A204.1 (cell line): ENCODE results near the gene STUB1.

Experiments used
- FAIRE-seq: peaks from 2 replicates; lab custom pipeline; 2012; peaks lifted over from hg19 to GRCh38; lab: Jason Lieb, UNC

STUB1 gene

GRCh38 chr16:725463-726187, 45.4 kb downstream of the STUB1 start:
- FAIRE-seq, result no peak

DNA sequence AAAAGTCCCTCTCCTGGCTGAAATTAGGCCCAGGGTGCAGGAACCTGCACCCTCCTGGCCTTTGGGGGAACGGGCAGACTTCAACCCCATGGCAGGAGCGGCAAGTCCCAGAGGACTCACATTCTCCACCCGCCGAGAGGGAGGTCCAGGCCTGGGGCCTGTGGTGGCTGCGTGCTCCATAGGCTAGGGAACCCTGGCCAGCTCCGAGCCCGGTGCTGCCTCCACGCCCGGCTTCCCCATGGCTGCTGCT, 45.9 kb downstream of the STUB1 start:
- FAIRE-seq, result no peak

GRCh38 chr16:726438-727290, 46.5 kb downstream of the STUB1 start, which contains the start of the genes CCDC78 and HAGHL:
TSS of gene CCDC78 (minus strand) at chr16:726443. CDS start at chr16:726367, 76 bp downstream.
TSS of gene HAGHL (plus strand) at chr16:727106. CDS start at chr16:727510, 404 bp downstream.
- no peak for FAIRE-seq

DNA sequence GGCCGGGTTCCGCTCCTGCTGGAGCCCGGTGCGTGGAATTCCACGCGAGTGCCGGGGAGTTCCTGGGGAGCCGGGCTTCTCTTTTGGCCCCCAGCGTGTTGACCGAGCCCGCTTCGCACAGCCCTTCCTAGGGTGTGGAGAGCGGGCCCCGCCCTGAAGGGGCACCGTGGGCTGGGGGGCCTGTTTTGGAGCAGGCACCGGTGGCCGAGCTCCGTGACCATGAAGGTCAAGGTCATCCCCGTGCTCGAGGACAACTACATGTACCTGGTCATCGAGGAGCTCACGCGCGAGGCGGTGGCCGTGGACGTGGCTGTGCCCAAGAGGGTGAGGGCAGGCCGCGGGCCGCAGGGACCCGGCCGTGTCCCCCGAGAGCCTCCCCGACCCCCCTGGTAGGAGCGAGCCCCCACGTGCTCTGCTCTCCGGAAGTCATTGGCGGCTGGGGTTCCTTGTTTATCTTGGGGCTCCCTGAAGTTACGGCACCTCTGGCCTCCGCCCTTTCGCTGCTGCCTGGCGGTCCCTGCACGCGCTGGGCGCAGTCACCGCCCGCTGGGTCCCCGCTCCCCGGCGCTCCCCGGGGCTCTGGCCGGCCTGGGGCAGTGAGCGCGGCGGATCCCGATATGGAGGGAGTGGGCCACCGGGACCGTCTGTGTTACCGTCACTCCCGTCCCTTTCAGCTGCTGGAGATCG, 47.2 kb downstream of the STUB1 start:
- FAIRE-seq, result no peak

DNA sequence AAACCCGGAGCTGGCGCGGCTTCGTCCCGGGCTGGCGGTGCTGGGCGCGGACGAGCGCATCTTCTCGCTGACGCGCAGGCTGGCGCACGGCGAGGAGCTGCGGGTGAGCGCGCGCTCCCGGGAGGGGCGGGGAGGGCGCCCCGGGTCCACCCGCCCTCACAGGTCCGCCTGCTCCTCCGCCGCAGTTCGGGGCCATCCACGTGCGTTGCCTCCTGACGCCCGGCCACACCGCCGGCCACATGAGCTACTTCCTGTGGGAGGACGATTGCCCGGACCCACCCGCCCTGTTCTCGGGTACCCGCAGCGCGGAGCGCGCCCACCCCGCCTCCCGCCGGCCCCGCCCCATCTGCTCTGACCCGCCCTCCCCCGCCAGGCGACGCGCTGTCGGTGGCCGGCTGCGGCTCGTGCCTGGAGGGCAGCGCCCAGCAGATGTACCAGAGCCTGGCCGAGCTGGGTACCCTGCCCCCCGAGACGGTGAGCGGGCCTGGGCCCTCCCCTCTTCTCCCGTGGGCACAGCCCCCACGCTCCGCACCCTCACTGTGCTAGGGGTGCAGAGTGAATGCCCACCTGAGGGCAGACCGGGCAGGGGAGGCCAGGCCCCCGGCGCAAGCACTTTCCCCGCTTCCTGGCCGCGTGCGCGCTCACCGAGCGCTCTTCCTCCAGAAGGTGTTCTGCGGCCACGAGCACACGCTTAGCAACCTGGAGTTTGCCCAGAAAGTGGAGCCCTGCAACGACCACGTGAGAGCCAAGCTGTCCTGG, 48.1 kb downstream of the STUB1 start:
- FAIRE-seq, result no peak

DNA sequence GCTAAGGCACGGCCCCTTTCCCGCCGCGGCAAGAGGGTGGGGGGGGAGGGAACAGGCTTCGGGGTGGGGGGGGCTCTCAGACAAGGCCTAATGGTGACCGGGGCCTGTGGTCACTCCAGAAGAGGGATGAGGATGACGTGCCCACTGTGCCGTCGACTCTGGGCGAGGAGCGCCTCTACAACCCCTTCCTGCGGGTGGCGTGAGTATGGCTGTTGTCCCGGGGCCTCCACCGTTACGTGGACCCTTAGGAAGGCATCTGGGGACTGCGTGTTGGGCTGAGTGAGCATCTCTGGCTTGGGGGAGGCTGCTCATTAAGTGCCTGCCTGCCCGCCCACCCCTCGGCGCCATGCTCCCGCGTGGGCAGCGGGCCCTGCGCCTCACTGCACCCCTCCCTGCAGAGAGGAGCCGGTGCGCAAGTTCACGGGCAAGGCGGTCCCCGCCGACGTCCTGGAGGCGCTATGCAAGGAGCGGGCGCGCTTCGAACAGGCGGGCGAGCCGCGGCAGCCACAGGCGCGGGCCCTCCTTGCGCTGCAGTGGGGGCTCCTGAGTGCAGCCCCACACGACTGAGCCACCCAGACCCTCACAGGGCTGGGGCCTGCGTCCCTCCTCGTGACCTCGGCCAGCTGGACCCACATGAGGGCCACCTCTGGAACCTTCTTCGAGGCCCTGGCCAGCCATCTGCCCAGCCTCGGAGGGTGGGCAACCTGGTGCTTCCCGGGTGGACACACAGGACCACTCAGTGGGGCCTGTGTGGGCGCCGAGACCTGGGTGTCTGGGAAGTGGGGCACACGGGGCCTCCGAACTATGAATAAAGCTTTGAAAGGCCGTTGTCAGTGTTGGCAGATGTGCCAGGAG, 48.9 kb downstream of the STUB1 start:
- FAIRE-seq, result no peak

DNA sequence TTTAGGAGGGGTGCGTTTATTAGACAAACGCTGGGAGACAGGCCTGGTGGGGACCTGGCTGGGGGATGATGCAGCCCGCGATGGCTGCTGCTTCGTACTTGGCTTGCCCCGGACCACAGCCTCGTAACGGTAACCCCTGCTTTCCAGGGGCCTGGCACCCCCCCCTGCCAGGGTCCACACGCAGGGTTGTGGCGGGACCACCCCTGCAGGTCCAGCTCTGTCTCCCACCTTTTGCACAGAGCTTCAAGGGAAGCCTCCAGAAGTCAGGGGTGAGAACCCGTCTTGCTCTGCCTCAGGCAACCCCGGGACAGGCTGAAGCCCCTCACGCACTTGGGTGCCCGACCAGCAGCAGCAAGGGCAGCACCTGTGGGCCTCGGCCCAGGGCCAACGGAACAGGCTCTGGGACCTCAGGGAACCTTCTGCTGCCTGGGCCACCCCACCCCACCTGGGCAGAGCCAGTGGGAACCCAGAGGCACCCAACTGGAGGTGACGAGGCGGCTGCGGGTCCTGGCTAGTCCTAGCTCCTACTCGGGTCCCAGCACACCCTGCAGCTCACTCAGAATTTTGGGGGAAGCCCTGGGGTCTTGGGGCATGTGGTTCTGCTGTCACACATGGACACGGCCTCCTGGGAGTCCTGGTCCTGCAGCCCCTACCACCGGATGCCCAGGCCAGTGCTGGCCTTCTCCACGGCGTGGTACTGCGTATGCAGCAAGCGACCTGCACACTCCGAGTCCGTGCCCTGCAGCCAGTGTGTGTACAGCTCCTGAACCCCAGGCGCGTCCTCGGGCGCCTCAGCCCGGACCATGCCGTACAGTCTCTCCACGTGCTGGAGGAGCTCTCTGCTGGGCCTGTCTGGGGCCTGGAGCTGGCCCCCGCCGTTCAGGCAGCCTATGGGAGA, 49.8 kb downstream of the STUB1 start:
- no peak for FAIRE-seq

- no peak for FAIRE-seq
Measured at GRCh38 chr16:730666-731509, 50.7 kb downstream of the STUB1 start.

- no peak for FAIRE-seq
Measured at GRCh38 chr16:732332-732731, 52.1 kb downstream of the STUB1 start.
